ENCODE measurements around the gene ARHGAP6. TPM values are rescaled to one million over a fixed set of nuclear protein-coding genes. Genes with fewer than 3 reads are reported as not detected.
A peak's percentile ranks its signal among the peaks of the same experiment; 100 is the strongest.

Gene ARHGAP6
- total and polyA plus RNA-seq, 4 donors: 3.8 to 5.8 (median 4.2) TPM

DNA sequence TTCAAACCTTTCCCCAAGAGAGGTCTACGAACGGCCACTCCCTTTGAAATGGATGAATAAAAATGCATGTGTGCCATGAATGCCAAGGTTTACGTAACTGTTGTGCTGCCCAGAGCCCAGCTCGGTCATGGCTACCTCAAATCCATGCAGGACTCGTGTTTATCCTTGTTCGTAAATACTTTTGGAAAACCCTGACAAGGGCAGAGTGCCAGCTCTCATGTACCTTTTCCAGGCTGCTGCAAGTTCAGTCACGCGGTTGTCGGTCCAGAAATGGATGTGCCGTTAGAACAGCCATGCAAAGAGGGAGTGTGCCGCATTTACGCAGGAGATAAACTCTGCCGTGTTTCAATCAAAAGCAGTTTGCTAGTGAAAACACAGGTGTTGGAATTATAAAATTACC lies 249.1 kb downstream of the ARHGAP6 start:
- no peaks in the 10 kb centered on the region for H3K36me3 ChIP-seq (ENCODE audit: control insufficient read depth, insufficient read depth, low read length)
- DNase-seq (ENCODE audit: low read depth in 4 of 6, low spot score in 6 of 6): no peak
- 79% methylated on average over 9 of the region's 13 CpGs for WGBS (ENCODE audit: insufficient coverage)
- no peak overlapping the region for H3K27ac ChIP-seq (ENCODE audit: low read depth, low read length)
- H3K27me3 ChIP-seq (ENCODE audit: control insufficient read depth, insufficient read depth, low read length): peaks cover 7% of the 10 kb centered on the region
- no peak overlapping the region for H3K4me3 ChIP-seq (ENCODE audit: low read depth, low read length)
- H3K9me3 ChIP-seq (ENCODE audit: control insufficient read depth, insufficient read depth, low read length): no peaks in the 10 kb centered on the region
- no peaks in the 10 kb centered on the region for H3K4me1 ChIP-seq (ENCODE audit: control insufficient read depth, insufficient read depth, low read length)

- Histone ChIP-seq H3K9me3 (ENCODE audit: control insufficient read depth, insufficient read depth, low read length) (no peaks in the 10 kb centered on the region), H3K36me3 (ENCODE audit: control insufficient read depth, insufficient read depth, low read length) (no peaks in the 10 kb centered on the region), H3K27me3 (ENCODE audit: control insufficient read depth, insufficient read depth, low read length) (peaks cover 2% of the 10 kb centered on the region), H3K4me1 (ENCODE audit: control insufficient read depth, insufficient read depth, low read length) (no peaks in the 10 kb centered on the region), H3K4me3 (ENCODE audit: low read depth, low read length) (no peak overlapping the region), H3K27ac (ENCODE audit: low read depth, low read length) (no peak overlapping the region)
- WGBS (ENCODE audit: insufficient coverage): no CpG with 5 or more reads among the region's 1 CpG
- DNase-seq (ENCODE audit: low read depth in 4 of 6, low spot score in 6 of 6): no peak
These were observed 251.6 kb downstream of the ARHGAP6 start for GRCh38 chrX:11414091-11414490.

DNA sequence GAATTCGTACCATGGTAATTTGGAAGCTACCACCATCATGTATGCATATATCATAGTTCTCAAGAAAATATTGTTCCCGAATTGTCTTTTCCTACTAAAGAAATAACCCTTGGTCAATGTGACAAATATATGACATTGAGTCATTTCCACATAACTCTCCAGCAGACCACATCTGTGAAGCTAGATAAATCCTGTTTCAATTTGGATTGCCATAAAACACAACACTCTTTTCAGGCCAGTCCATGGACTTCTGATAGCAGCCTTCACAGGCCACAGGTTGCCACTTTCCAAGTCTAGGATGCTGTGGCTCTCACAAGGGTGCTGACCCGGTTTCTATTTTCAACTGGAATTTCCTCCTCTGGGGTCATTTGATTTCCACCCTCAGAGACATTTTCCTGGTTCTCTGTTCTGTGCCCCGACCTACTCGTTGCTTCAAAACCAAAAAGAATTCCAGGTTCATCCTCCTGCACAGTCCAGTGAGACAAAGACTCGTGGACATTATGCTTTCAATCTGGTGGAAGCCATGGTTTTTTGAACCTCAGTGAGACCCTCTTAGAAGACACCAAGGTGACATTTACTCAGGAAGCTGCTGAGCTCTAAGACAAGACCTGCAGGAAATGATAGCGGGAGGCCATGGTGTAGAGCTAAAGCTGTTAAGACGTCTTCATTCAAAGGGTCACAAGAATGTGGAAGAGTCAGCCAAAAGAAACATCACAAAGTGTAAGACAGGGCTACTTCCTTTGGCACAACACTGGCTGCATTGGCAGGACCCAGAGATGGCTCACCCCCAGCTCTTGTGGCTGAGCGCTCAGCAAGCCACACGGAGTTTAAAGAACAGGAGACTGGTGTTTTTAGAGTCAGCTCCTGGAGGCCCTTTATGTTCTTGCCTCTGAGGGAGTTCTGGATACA lies 252.8 kb downstream of the ARHGAP6 start:
- Histone ChIP-seq H3K36me3 (ENCODE audit: control insufficient read depth, insufficient read depth, low read length) (no peaks in the 10 kb centered on the region), H3K27me3 (ENCODE audit: control insufficient read depth, insufficient read depth, low read length) (peaks cover 2% of the 10 kb centered on the region), H3K9me3 (ENCODE audit: control insufficient read depth, insufficient read depth, low read length) (no peaks in the 10 kb centered on the region), H3K27ac (ENCODE audit: low read depth, low read length) (no peak overlapping the region), H3K4me1 (ENCODE audit: control insufficient read depth, insufficient read depth, low read length) (no peaks in the 10 kb centered on the region), H3K4me3 (ENCODE audit: low read depth, low read length) (no peak overlapping the region)
- WGBS (ENCODE audit: insufficient coverage): 44% methylated on average over 8 of the region's 10 CpGs
- peak in 1 of 6 donors; percentile 21 for DNase-seq (ENCODE audit: low read depth in 4 of 6, low spot score in 6 of 6)

DNA sequence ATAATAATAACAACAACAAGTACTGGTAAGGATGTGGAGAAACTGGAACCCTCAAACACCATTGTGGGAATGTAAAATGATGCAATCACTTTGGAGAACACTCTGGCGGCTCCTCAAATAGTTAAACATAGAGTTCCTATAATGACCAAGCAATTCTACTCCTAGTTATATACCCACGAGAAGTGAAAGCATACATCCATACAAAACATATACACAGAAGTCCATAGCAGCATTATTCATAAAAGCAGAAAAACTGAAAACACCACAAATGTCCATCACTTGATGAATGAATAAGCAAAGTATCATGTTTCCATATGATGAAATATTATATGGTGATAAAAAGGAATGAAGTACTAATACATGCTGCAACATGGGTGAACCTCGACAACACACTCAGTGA lies 255.8 kb downstream of the ARHGAP6 start:
- Histone ChIP-seq H3K27me3 (ENCODE audit: control insufficient read depth, insufficient read depth, low read length) (peaks cover 2% of the 10 kb centered on the region), H3K36me3 (ENCODE audit: control insufficient read depth, insufficient read depth, low read length) (no peaks in the 10 kb centered on the region), H3K4me1 (ENCODE audit: control insufficient read depth, insufficient read depth, low read length) (no peaks in the 10 kb centered on the region), H3K4me3 (ENCODE audit: low read depth, low read length) (no peak overlapping the region), H3K9me3 (ENCODE audit: control insufficient read depth, insufficient read depth, low read length) (no peaks in the 10 kb centered on the region), H3K27ac (ENCODE audit: low read depth, low read length) (no peak overlapping the region)
- WGBS (ENCODE audit: insufficient coverage): 63% methylated on average over 2 of the region's 3 CpGs
- DNase-seq (ENCODE audit: low read depth in 4 of 6, low spot score in 6 of 6): no peak

DNA sequence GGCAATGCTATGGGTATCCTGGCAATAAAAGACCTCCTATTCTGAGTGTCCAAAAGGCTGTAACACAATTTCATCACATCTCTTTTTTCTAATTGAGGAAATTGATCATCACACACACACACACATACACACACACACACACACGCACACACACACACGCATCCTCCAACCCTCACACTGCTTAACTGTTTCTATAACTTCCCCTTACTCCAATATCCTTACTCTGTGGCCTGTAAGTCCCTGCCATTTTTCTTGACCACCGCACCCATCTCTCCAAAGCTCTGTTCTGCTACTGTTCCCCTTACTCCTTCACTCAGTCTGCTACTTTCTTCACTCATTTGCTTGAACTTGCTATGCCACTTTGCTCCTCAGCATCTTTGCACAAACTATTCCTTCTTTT lies 256.9 kb downstream of the ARHGAP6 start:
- no peak overlapping the region for H3K27ac ChIP-seq (ENCODE audit: low read depth, low read length)

DNA sequence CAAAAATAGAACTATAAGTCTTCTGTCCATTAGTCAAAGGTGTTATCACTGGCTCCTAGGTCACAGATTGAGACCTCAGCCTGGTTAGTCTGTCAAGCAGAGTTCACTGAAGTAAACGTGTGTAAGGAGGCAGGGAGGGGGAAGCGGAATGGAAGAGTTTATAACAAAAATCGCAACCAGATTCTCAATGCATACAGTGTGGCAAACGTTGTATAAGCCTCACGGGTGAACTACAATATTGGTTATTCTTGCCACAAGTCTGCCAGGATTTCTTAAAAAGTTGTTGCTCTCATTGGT lies 257.7 kb downstream of the ARHGAP6 start:
- Histone ChIP-seq H3K27ac (ENCODE audit: low read depth, low read length) (no peak overlapping the region), H3K4me1 (ENCODE audit: control insufficient read depth, insufficient read depth, low read length) (no peaks in the 10 kb centered on the region), H3K36me3 (ENCODE audit: control insufficient read depth, insufficient read depth, low read length) (no peaks in the 10 kb centered on the region), H3K27me3 (ENCODE audit: control insufficient read depth, insufficient read depth, low read length) (peaks cover 2% of the 10 kb centered on the region), H3K4me3 (ENCODE audit: low read depth, low read length) (no peak overlapping the region), H3K9me3 (ENCODE audit: control insufficient read depth, insufficient read depth, low read length) (no peaks in the 10 kb centered on the region)
- no peak for DNase-seq (ENCODE audit: low read depth in 4 of 6, low spot score in 6 of 6)
- WGBS (ENCODE audit: insufficient coverage): 84% methylated on average over 4 of the region's 5 CpGs

More for the DNA sequence above, 256.9 kb downstream of the ARHGAP6 start:
- H3K9me3 ChIP-seq (ENCODE audit: control insufficient read depth, insufficient read depth, low read length): no peaks in the 10 kb centered on the region
- no peak for DNase-seq (ENCODE audit: low read depth in 4 of 6, low spot score in 6 of 6)
- H3K27me3 ChIP-seq (ENCODE audit: control insufficient read depth, insufficient read depth, low read length): peaks cover 2% of the 10 kb centered on the region
- WGBS (ENCODE audit: insufficient coverage): 58% methylated on average over 3 of the region's 3 CpGs
- H3K4me3 ChIP-seq (ENCODE audit: low read depth, low read length): no peak overlapping the region
- no peaks in the 10 kb centered on the region for H3K36me3 ChIP-seq (ENCODE audit: control insufficient read depth, insufficient read depth, low read length)
- H3K4me1 ChIP-seq (ENCODE audit: control insufficient read depth, insufficient read depth, low read length): no peaks in the 10 kb centered on the region

DNA sequence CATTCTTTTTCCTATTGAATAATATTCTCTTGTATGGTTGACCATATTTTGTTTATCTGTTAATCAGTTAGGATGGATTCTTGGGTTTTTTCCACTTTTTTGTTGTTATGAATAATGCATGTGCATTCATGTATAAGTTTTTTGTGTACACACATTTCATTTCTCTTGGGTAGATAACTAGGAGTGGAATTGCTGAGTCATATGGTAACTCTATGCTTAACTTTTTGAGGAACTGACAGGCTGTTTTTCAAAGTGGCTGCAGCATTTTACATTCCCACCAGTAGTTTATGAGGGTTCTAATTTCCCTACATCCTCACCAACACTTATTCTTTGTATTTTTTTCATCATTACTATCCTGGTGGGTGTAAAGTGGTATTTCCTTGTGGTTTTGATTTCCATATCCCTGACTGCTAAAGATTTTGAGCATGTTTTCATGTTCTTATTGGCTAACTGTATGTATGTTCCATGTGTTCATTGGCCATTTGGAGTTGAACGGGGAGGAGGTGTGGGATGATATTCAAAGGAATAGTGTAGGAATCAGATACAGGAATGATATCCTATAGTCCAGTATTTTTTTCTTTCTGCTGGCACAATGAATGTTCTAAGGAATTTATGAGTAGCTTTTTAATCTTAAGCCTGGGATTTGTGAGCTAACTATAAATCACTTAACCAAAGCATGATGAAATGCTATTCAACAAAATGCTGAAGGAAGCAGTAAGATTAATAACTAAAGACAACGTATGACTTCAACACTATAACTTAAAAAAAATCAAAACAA lies 258.2 kb downstream of the ARHGAP6 start:
- H3K4me3 ChIP-seq (ENCODE audit: low read depth, low read length): no peak overlapping the region
- WGBS (ENCODE audit: insufficient coverage): 100% methylated on average over 1 of the region's 2 CpGs
- peaks cover 2% of the 10 kb centered on the region for H3K27me3 ChIP-seq (ENCODE audit: control insufficient read depth, insufficient read depth, low read length)
- DNase-seq (ENCODE audit: low read depth in 4 of 6, low spot score in 6 of 6): no peak
- no peaks in the 10 kb centered on the region for H3K36me3 ChIP-seq (ENCODE audit: control insufficient read depth, insufficient read depth, low read length)
- no peaks in the 10 kb centered on the region for H3K9me3 ChIP-seq (ENCODE audit: control insufficient read depth, insufficient read depth, low read length)
- no peaks in the 10 kb centered on the region for H3K4me1 ChIP-seq (ENCODE audit: control insufficient read depth, insufficient read depth, low read length)
- H3K27ac ChIP-seq (ENCODE audit: low read depth, low read length): no peak overlapping the region

GRCh38 chrX:11406109-11406765 lies 259.5 kb downstream of the ARHGAP6 start:
- Histone ChIP-seq H3K27ac (ENCODE audit: low read depth, low read length) (no peak overlapping the region), H3K4me3 (ENCODE audit: low read depth, low read length) (no peak overlapping the region), H3K9me3 (ENCODE audit: control insufficient read depth, insufficient read depth, low read length) (no peaks in the 10 kb centered on the region), H3K36me3 (ENCODE audit: control insufficient read depth, insufficient read depth, low read length) (no peaks in the 10 kb centered on the region), H3K27me3 (ENCODE audit: control insufficient read depth, insufficient read depth, low read length) (peaks cover 2% of the 10 kb centered on the region), H3K4me1 (ENCODE audit: control insufficient read depth, insufficient read depth, low read length) (no peaks in the 10 kb centered on the region)
- WGBS (ENCODE audit: insufficient coverage): 71% methylated on average over 1 of the region's 9 CpGs
- DNase-seq (ENCODE audit: low read depth in 4 of 6, low spot score in 6 of 6): no peak

DNA sequence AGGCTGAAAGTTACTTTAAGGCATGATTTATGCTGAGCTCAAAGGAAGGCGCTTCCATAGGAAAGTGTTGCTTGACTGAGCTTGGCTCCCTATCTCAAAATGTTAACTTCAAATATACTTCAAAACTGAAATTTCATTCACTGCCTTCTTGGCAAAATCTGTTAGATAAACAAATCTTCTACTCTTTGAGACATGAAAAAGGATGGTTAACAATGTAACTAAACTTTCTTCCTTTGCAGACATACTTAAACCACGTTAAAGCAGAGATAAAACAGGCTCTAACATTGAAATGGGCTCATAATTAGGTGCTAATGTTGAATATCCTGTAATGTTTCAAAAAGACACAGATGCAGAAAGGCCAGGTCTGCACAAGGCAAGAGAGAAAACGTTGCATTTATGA lies 262.1 kb downstream of the ARHGAP6 start:
- Histone ChIP-seq H3K27me3 (ENCODE audit: control insufficient read depth, insufficient read depth, low read length) (peaks cover 5% of the 10 kb centered on the region), H3K27ac (ENCODE audit: low read depth, low read length) (no peak overlapping the region), H3K9me3 (ENCODE audit: control insufficient read depth, insufficient read depth, low read length) (no peaks in the 10 kb centered on the region), H3K36me3 (ENCODE audit: control insufficient read depth, insufficient read depth, low read length) (no peaks in the 10 kb centered on the region), H3K4me3 (ENCODE audit: low read depth, low read length) (no peak overlapping the region), H3K4me1 (ENCODE audit: control insufficient read depth, insufficient read depth, low read length) (no peaks in the 10 kb centered on the region)
- DNase-seq (ENCODE audit: low read depth in 4 of 6, low spot score in 6 of 6): no peak
- no CpG with 5 or more reads among the region's 3 CpGs for WGBS (ENCODE audit: insufficient coverage)

Data from spinal cord (tissue), 10 donors.